ENCODE measurements around the gene ADH6.

Gene ADH6

GRCh38 chr4:99207069-99207743, 11.8 kb downstream of the ADH6 start:
- DNase-seq (ENCODE audit: low read depth): no peak
- no peak overlapping the region for H3K4me3 ChIP-seq (ENCODE audit: low read length)
- TF ChIP-seq CTCF (IDR thresholded peaks at IDR 0.05; ENCODE audit: insufficient read depth, low read depth, low read length, missing control alignments): no peak

GRCh38 chr4:99205153-99205979, 13.7 kb downstream of the ADH6 start:
- peak; percentile 53 for DNase-seq (ENCODE audit: low read depth)
- no peak for TF ChIP-seq CTCF (IDR thresholded peaks at IDR 0.05; ENCODE audit: insufficient read depth, low read depth, low read length, missing control alignments)
- H3K4me3 ChIP-seq (ENCODE audit: low read length): no peak overlapping the region

- no peak for DNase-seq (ENCODE audit: low read depth)
- H3K4me3 ChIP-seq (ENCODE audit: low read length): no peak overlapping the region
- TF ChIP-seq CTCF (IDR thresholded peaks at IDR 0.05; ENCODE audit: insufficient read depth, low read depth, low read length, missing control alignments): no peak
Measured at GRCh38 chr4:99202536-99202935, 16.5 kb downstream of the ADH6 start.

GRCh38 chr4:99202094-99202493, 17.0 kb downstream of the ADH6 start:
- no peak for DNase-seq (ENCODE audit: low read depth)
- no peak for TF ChIP-seq CTCF (IDR thresholded peaks at IDR 0.05; ENCODE audit: insufficient read depth, low read depth, low read length, missing control alignments)
- H3K4me3 ChIP-seq (ENCODE audit: low read length): no peak overlapping the region

- TF ChIP-seq CTCF (IDR thresholded peaks at IDR 0.05; ENCODE audit: insufficient read depth, low read depth, low read length, missing control alignments): peak; percentile 23
- DNase-seq (ENCODE audit: low read depth): no peak
- no peak overlapping the region for H3K4me3 ChIP-seq (ENCODE audit: low read length)
Measured at GRCh38 chr4:99201690-99202089, 17.4 kb downstream of the ADH6 start.

GRCh38 chr4:99200138-99200537, 18.9 kb downstream of the ADH6 start:
- H3K4me3 ChIP-seq (ENCODE audit: low read length): no peak overlapping the region
- TF ChIP-seq CTCF (IDR thresholded peaks at IDR 0.05; ENCODE audit: insufficient read depth, low read depth, low read length, missing control alignments): no peak
- DNase-seq (ENCODE audit: low read depth): no peak

Data from epithelial cell of esophagus (primary cell).